ENCODE measurements around the gene ZFC3H1.

Gene ZFC3H1

GRCh38 chr12:71639341-71639760, 24.3 kb downstream of the ZFC3H1 start:
- peaks cover 60% of the 10 kb centered on the region for H3K36me3 ChIP-seq (ENCODE audit: control insufficient read depth, insufficient read depth, low read length)
- no peaks in the 10 kb centered on the region for H3K9me3 ChIP-seq (ENCODE audit: control insufficient read depth, low read length)
- no peaks in the 10 kb centered on the region for H3K27me3 ChIP-seq (replicated peaks; ENCODE audit: control insufficient read depth, insufficient read depth, low read length, poor library complexity, severe bottlenecking)
- H3K4me3 ChIP-seq (ENCODE audit: insufficient read depth, low read depth, low read length, poor library complexity, severe bottlenecking), result no peak overlapping the region
- H3K27ac ChIP-seq (ENCODE audit: insufficient read depth, low read length, poor library complexity, severe bottlenecking), result no peak overlapping the region
- DNase-seq, result no peak
- no peaks in the 10 kb centered on the region for H3K4me1 ChIP-seq (ENCODE audit: control insufficient read depth, insufficient read depth, low read length, poor library complexity, severe bottlenecking)

GRCh38 chr12:71638499-71638898, 25.1 kb downstream of the ZFC3H1 start:
- no peak for DNase-seq
- Histone ChIP-seq H3K4me3 (ENCODE audit: insufficient read depth, low read depth, low read length, poor library complexity, severe bottlenecking) (no peak overlapping the region), H3K27ac (ENCODE audit: insufficient read depth, low read length, poor library complexity, severe bottlenecking) (no peak overlapping the region), H3K36me3 (ENCODE audit: control insufficient read depth, insufficient read depth, low read length) (peaks cover 60% of the 10 kb centered on the region), H3K4me1 (ENCODE audit: control insufficient read depth, insufficient read depth, low read length, poor library complexity, severe bottlenecking) (no peaks in the 10 kb centered on the region), H3K27me3 (replicated peaks; ENCODE audit: control insufficient read depth, insufficient read depth, low read length, poor library complexity, severe bottlenecking) (no peaks in the 10 kb centered on the region), H3K9me3 (ENCODE audit: control insufficient read depth, low read length) (no peaks in the 10 kb centered on the region)

- Histone ChIP-seq H3K27me3 (replicated peaks; ENCODE audit: control insufficient read depth, insufficient read depth, low read length, poor library complexity, severe bottlenecking) (no peaks in the 10 kb centered on the region), H3K9me3 (ENCODE audit: control insufficient read depth, low read length) (no peaks in the 10 kb centered on the region), H3K4me1 (ENCODE audit: control insufficient read depth, insufficient read depth, low read length, poor library complexity, severe bottlenecking) (no peaks in the 10 kb centered on the region), H3K36me3 (ENCODE audit: control insufficient read depth, insufficient read depth, low read length) (peaks cover 61% of the 10 kb centered on the region), H3K4me3 (ENCODE audit: insufficient read depth, low read depth, low read length, poor library complexity, severe bottlenecking) (no peak overlapping the region), H3K27ac (ENCODE audit: insufficient read depth, low read length, poor library complexity, severe bottlenecking) (no peak overlapping the region)
- DNase-seq, result no peak
Observed at GRCh38 chr12:71636704-71637115, 26.9 kb downstream of the ZFC3H1 start.

- Histone ChIP-seq H3K27me3 (replicated peaks; ENCODE audit: control insufficient read depth, insufficient read depth, low read length, poor library complexity, severe bottlenecking) (no peaks in the 10 kb centered on the region), H3K27ac (ENCODE audit: insufficient read depth, low read length, poor library complexity, severe bottlenecking) (no peak overlapping the region), H3K4me1 (ENCODE audit: control insufficient read depth, insufficient read depth, low read length, poor library complexity, severe bottlenecking) (peaks cover 4% of the 10 kb centered on the region), H3K36me3 (ENCODE audit: control insufficient read depth, insufficient read depth, low read length) (peaks cover 74% of the 10 kb centered on the region), H3K4me3 (ENCODE audit: insufficient read depth, low read depth, low read length, poor library complexity, severe bottlenecking) (no peak overlapping the region), H3K9me3 (ENCODE audit: control insufficient read depth, low read length) (no peaks in the 10 kb centered on the region)
- no peak for DNase-seq
Observed at GRCh38 chr12:71627438-71628002, 36.1 kb downstream of the ZFC3H1 start.

- Histone ChIP-seq H3K36me3 (ENCODE audit: control insufficient read depth, insufficient read depth, low read length) (peaks cover 74% of the 10 kb centered on the region), H3K4me1 (ENCODE audit: control insufficient read depth, insufficient read depth, low read length, poor library complexity, severe bottlenecking) (peaks cover 4% of the 10 kb centered on the region), H3K27ac (ENCODE audit: insufficient read depth, low read length, poor library complexity, severe bottlenecking) (no peak overlapping the region), H3K27me3 (replicated peaks; ENCODE audit: control insufficient read depth, insufficient read depth, low read length, poor library complexity, severe bottlenecking) (no peaks in the 10 kb centered on the region), H3K9me3 (ENCODE audit: control insufficient read depth, low read length) (no peaks in the 10 kb centered on the region), H3K4me3 (ENCODE audit: insufficient read depth, low read depth, low read length, poor library complexity, severe bottlenecking) (no peak overlapping the region)
- no peak for DNase-seq
Observed at GRCh38 chr12:71626768-71627167, 36.9 kb downstream of the ZFC3H1 start.

- Histone ChIP-seq H3K27me3 (replicated peaks; ENCODE audit: control insufficient read depth, insufficient read depth, low read length, poor library complexity, severe bottlenecking) (no peaks in the 10 kb centered on the region), H3K4me1 (ENCODE audit: control insufficient read depth, insufficient read depth, low read length, poor library complexity, severe bottlenecking) (peaks cover 4% of the 10 kb centered on the region), H3K9me3 (ENCODE audit: control insufficient read depth, low read length) (no peaks in the 10 kb centered on the region), H3K27ac (ENCODE audit: insufficient read depth, low read length, poor library complexity, severe bottlenecking) (no peak overlapping the region), H3K36me3 (ENCODE audit: control insufficient read depth, insufficient read depth, low read length) (peaks cover 71% of the 10 kb centered on the region), H3K4me3 (ENCODE audit: insufficient read depth, low read depth, low read length, poor library complexity, severe bottlenecking) (no peak overlapping the region)
- no peak for DNase-seq
Observed at GRCh38 chr12:71626098-71626497, 37.5 kb downstream of the ZFC3H1 start.

GRCh38 chr12:71625476-71625875, 38.2 kb downstream of the ZFC3H1 start:
- Histone ChIP-seq H3K4me1 (ENCODE audit: control insufficient read depth, insufficient read depth, low read length, poor library complexity, severe bottlenecking) (peaks cover 4% of the 10 kb centered on the region), H3K9me3 (ENCODE audit: control insufficient read depth, low read length) (no peaks in the 10 kb centered on the region), H3K27ac (ENCODE audit: insufficient read depth, low read length, poor library complexity, severe bottlenecking) (no peak overlapping the region), H3K36me3 (ENCODE audit: control insufficient read depth, insufficient read depth, low read length) (peaks cover 70% of the 10 kb centered on the region), H3K4me3 (ENCODE audit: insufficient read depth, low read depth, low read length, poor library complexity, severe bottlenecking) (no peak overlapping the region), H3K27me3 (replicated peaks; ENCODE audit: control insufficient read depth, insufficient read depth, low read length, poor library complexity, severe bottlenecking) (no peaks in the 10 kb centered on the region)
- no peak for DNase-seq

GRCh38 chr12:71621938-71622337, 41.7 kb downstream of the ZFC3H1 start:
- Histone ChIP-seq H3K4me3 (ENCODE audit: insufficient read depth, low read depth, low read length, poor library complexity, severe bottlenecking) (no peak overlapping the region), H3K27me3 (replicated peaks; ENCODE audit: control insufficient read depth, insufficient read depth, low read length, poor library complexity, severe bottlenecking) (no peaks in the 10 kb centered on the region), H3K36me3 (ENCODE audit: control insufficient read depth, insufficient read depth, low read length) (peaks cover 74% of the 10 kb centered on the region), H3K9me3 (ENCODE audit: control insufficient read depth, low read length) (no peaks in the 10 kb centered on the region), H3K27ac (ENCODE audit: insufficient read depth, low read length, poor library complexity, severe bottlenecking) (no peak overlapping the region), H3K4me1 (ENCODE audit: control insufficient read depth, insufficient read depth, low read length, poor library complexity, severe bottlenecking) (peaks cover 4% of the 10 kb centered on the region)
- no peak for DNase-seq

- Histone ChIP-seq H3K4me3 (ENCODE audit: insufficient read depth, low read depth, low read length, poor library complexity, severe bottlenecking) (no peak overlapping the region), H3K9me3 (ENCODE audit: control insufficient read depth, low read length) (no peaks in the 10 kb centered on the region), H3K27me3 (replicated peaks; ENCODE audit: control insufficient read depth, insufficient read depth, low read length, poor library complexity, severe bottlenecking) (no peaks in the 10 kb centered on the region), H3K27ac (ENCODE audit: insufficient read depth, low read length, poor library complexity, severe bottlenecking) (no peak overlapping the region), H3K36me3 (ENCODE audit: control insufficient read depth, insufficient read depth, low read length) (peaks cover 67% of the 10 kb centered on the region), H3K4me1 (ENCODE audit: control insufficient read depth, insufficient read depth, low read length, poor library complexity, severe bottlenecking) (no peaks in the 10 kb centered on the region)
- no peak for DNase-seq
Observed at GRCh38 chr12:71610031-71610795, 53.4 kb downstream of the ZFC3H1 start.

- peaks cover 43% of the 10 kb centered on the region for H3K36me3 ChIP-seq (ENCODE audit: control insufficient read depth, insufficient read depth, low read length)
- H3K4me1 ChIP-seq (ENCODE audit: control insufficient read depth, insufficient read depth, low read length, poor library complexity, severe bottlenecking), result no peaks in the 10 kb centered on the region
- H3K9me3 ChIP-seq (ENCODE audit: control insufficient read depth, low read length), result no peaks in the 10 kb centered on the region
- H3K27ac ChIP-seq (ENCODE audit: insufficient read depth, low read length, poor library complexity, severe bottlenecking), result no peak overlapping the region
- H3K4me3 ChIP-seq (ENCODE audit: insufficient read depth, low read depth, low read length, poor library complexity, severe bottlenecking), result no peak overlapping the region
- no peaks in the 10 kb centered on the region for H3K27me3 ChIP-seq (replicated peaks; ENCODE audit: control insufficient read depth, insufficient read depth, low read length, poor library complexity, severe bottlenecking)
- DNase-seq, result no peak
Observed at GRCh38 chr12:71607494-71608330, 55.9 kb downstream of the ZFC3H1 start.
